ENCODE measurements around the gene IL36A.

Gene IL36A

DNA sequence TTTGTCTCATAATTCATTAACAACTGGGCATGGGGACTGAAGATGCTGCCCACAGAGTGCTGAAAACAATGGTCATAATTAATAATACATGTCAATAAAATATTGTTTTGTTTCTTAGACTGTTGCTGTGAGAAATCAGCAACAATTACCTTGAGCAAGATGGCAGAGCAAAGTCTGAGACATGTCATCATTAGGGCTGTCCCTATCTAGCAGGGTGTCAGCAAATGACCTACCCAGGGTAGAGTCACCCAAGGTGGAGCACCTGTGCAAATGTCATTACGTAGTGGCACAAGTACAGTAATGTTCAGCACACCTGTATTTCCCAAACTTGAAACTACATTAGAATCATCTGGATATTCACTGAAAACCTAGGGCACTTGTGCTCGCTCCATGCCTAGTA, 10.6 kb upstream of the IL36A start:
- Histone ChIP-seq H4K20me1 (ENCODE audit: insufficient read depth, low read length) (no peaks in the 10 kb centered on the region), H3K4me2 (ENCODE audit: low read depth, low read length) (peak overlapping the region; percentile 91), H3K79me2 (ENCODE audit: low read length) (no peaks in the 10 kb centered on the region)

GRCh38 chr2:112995346-112995920, 9.8 kb upstream of the IL36A start:
- Histone ChIP-seq H3F3A (ENCODE audit: insufficient read depth, low read length) (peaks cover 34% of the 10 kb centered on the region), H3K4me3 (ENCODE audit: low read length) (peak overlapping the region; percentile 49), H3K79me2 (ENCODE audit: low read length) (no peaks in the 10 kb centered on the region), H3K9me2 (replicated peaks; ENCODE audit: insufficient read depth, low read length) (no peaks in the 10 kb centered on the region), H4K20me1 (ENCODE audit: insufficient read depth, low read length) (no peaks in the 10 kb centered on the region), H3K27me3 (replicated peaks; ENCODE audit: insufficient read depth, low read length) (no peaks in the 10 kb centered on the region), H3K9me3 (replicated peaks; ENCODE audit: insufficient read depth, low read length) (no peaks in the 10 kb centered on the region), H3K4me2 (ENCODE audit: low read depth, low read length) (peak overlapping the region; percentile 91), H2AFZ (ENCODE audit: low read length) (peak overlapping the region; percentile 55), H3K27ac (ENCODE audit: low read length) (peak overlapping the region; percentile 92), H3K36me3 (replicated peaks; ENCODE audit: insufficient read depth, low read length) (no peaks in the 10 kb centered on the region), H3K4me1 (ENCODE audit: low read length) (peaks cover 33% of the 10 kb centered on the region), H3K9ac (ENCODE audit: low read length) (peak overlapping the region; percentile 54)
- DNase-seq: peak; percentile 77
- no peak for TF ChIP-seq EZH2 (optimal IDR thresholded peaks at IDR 0.05; ENCODE audit: low read depth, low read length)
- TF ChIP-seq EZH2phosphoT487 (IDR thresholded peaks at IDR 0.05; ENCODE audit: low read length): no peak

More for the DNA sequence above, 10.6 kb upstream of the IL36A start:
- Histone ChIP-seq H3K27ac (ENCODE audit: low read length) (peak overlapping the region; percentile 92), H3F3A (ENCODE audit: insufficient read depth, low read length) (peaks cover 34% of the 10 kb centered on the region), H2AFZ (ENCODE audit: low read length) (no peak overlapping the region), H3K9ac (ENCODE audit: low read length) (no peak overlapping the region; the same call in 1 of the 2 replicates), H3K4me1 (ENCODE audit: low read length) (peaks cover 33% of the 10 kb centered on the region), H3K9me3 (replicated peaks; ENCODE audit: insufficient read depth, low read length) (no peaks in the 10 kb centered on the region), H3K36me3 (replicated peaks; ENCODE audit: insufficient read depth, low read length) (no peaks in the 10 kb centered on the region), H3K9me2 (replicated peaks; ENCODE audit: insufficient read depth, low read length) (no peaks in the 10 kb centered on the region), H3K4me3 (ENCODE audit: low read length) (peak overlapping the region; percentile 49; the same call in 1 of the 2 replicates), H3K27me3 (replicated peaks; ENCODE audit: insufficient read depth, low read length) (no peaks in the 10 kb centered on the region)
- DNase-seq: peak; percentile 31
- TF ChIP-seq EZH2phosphoT487 (IDR thresholded peaks at IDR 0.05; ENCODE audit: low read length) (no peak), CTCF (IDR thresholded peaks at IDR 0.05; ENCODE audit: low read length) (no peak), EZH2 (optimal IDR thresholded peaks at IDR 0.05; ENCODE audit: low read depth, low read length) (no peak)

GRCh38 chr2:112996635-112997034, 8.6 kb upstream of the IL36A start:
- Histone ChIP-seq H3K9me3 (replicated peaks; ENCODE audit: insufficient read depth, low read length) (no peaks in the 10 kb centered on the region), H3K9ac (ENCODE audit: low read length) (peak overlapping the region; percentile 20; the same call in 1 of the 2 replicates), H3K27me3 (replicated peaks; ENCODE audit: insufficient read depth, low read length) (no peaks in the 10 kb centered on the region), H2AFZ (ENCODE audit: low read length) (peak overlapping the region; percentile 4; the same call in 1 of the 2 replicates), H3K79me2 (ENCODE audit: low read length) (no peaks in the 10 kb centered on the region), H3F3A (ENCODE audit: insufficient read depth, low read length) (peaks cover 34% of the 10 kb centered on the region), H4K20me1 (ENCODE audit: insufficient read depth, low read length) (no peaks in the 10 kb centered on the region), H3K36me3 (replicated peaks; ENCODE audit: insufficient read depth, low read length) (no peaks in the 10 kb centered on the region), H3K27ac (ENCODE audit: low read length) (peak overlapping the region; percentile 92; the same call in 1 of the 2 replicates), H3K4me1 (ENCODE audit: low read length) (peaks cover 33% of the 10 kb centered on the region), H3K9me2 (replicated peaks; ENCODE audit: insufficient read depth, low read length) (no peaks in the 10 kb centered on the region), H3K4me2 (ENCODE audit: low read depth, low read length) (peak overlapping the region; percentile 56; the same call in 1 of the 2 replicates), H3K4me3 (ENCODE audit: low read length) (0 out of 2 replicates have a peak overlapping the region, but pooled peaks have one; percentile 7)
- TF ChIP-seq EZH2 (optimal IDR thresholded peaks at IDR 0.05; ENCODE audit: low read depth, low read length) (no peak), CTCF (IDR thresholded peaks at IDR 0.05; ENCODE audit: low read length) (no peak), EZH2phosphoT487 (IDR thresholded peaks at IDR 0.05; ENCODE audit: low read length) (no peak)
- DNase-seq: peak; percentile 95

DNA sequence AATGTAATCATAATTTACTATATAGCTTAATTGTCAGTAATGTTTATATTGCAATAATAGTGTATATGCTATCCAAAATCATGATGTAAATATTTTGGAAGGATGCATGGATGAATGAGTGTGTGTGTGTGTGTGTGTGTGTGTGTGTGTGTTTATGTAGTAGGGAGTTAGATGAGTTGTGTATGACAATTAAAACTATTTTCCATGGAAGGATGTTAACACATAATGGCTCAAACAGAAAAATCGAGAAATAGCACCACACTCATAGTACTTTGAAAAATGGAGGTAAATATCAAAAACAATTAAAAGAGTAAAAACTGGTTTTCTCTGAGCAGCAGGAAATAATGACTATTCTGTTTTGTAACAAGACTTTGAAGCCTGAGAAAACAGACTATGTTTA, 8.1 kb upstream of the IL36A start:
- Histone ChIP-seq H3K9me3 (replicated peaks; ENCODE audit: insufficient read depth, low read length) (no peaks in the 10 kb centered on the region), H3K4me3 (ENCODE audit: low read length) (0 out of 2 replicates have a peak overlapping the region, but pooled peaks have one; percentile 7), H3K27ac (ENCODE audit: low read length) (peak overlapping the region; percentile 92; the same call in 1 of the 2 replicates), H4K20me1 (ENCODE audit: insufficient read depth, low read length) (no peaks in the 10 kb centered on the region), H2AFZ (ENCODE audit: low read length) (peak overlapping the region; percentile 4; the same call in 1 of the 2 replicates), H3K27me3 (replicated peaks; ENCODE audit: insufficient read depth, low read length) (no peaks in the 10 kb centered on the region), H3K4me1 (ENCODE audit: low read length) (peaks cover 33% of the 10 kb centered on the region), H3K9me2 (replicated peaks; ENCODE audit: insufficient read depth, low read length) (no peaks in the 10 kb centered on the region), H3K4me2 (ENCODE audit: low read depth, low read length) (peak overlapping the region; percentile 56; the same call in 1 of the 2 replicates), H3K9ac (ENCODE audit: low read length) (peak overlapping the region; percentile 20; the same call in 1 of the 2 replicates), H3K36me3 (replicated peaks; ENCODE audit: insufficient read depth, low read length) (no peaks in the 10 kb centered on the region), H3K79me2 (ENCODE audit: low read length) (no peaks in the 10 kb centered on the region), H3F3A (ENCODE audit: insufficient read depth, low read length) (peaks cover 34% of the 10 kb centered on the region)
- no peak for TF ChIP-seq EZH2 (optimal IDR thresholded peaks at IDR 0.05; ENCODE audit: low read depth, low read length)
- no peak for TF ChIP-seq CTCF (IDR thresholded peaks at IDR 0.05; ENCODE audit: low read length)
- no peak for TF ChIP-seq EZH2phosphoT487 (IDR thresholded peaks at IDR 0.05; ENCODE audit: low read length)
- DNase-seq: no peak
